Skeletal muscle tissue (tissue), 4 donors: ENCODE data around the gene PCDHA5. TPM values are rescaled to one million over a fixed set of nuclear protein-coding genes. Genes with fewer than 3 reads are reported as not detected.
"Not testable (repeated sequence)": the region's sequence is repeated elsewhere in the genome, so short reads cannot be mapped to it uniquely, and the experiment has no call there.

Source experiments
- H3K27ac ChIP-seq: one replicate; pipeline ENCODE4 v1.7.0; 2013; ENCODE audit warnings: mild to moderate bottlenecking, low read depth, low read length, inconsistent platforms
- H3K27me3 ChIP-seq, 3 donors: one replicate each; pipeline ENCODE4 v1.7.0; 2013; ENCODE audit warnings: low read length in 3 of 3; ENCODE audit not compliant: control insufficient read depth in 3 of 3, insufficient read depth in 3 of 3
- H3K36me3 ChIP-seq, 3 donors: one replicate each; pipeline ENCODE4 v1.7.0; 2013; ENCODE audit warnings: low read length in 3 of 3; ENCODE audit not compliant: control insufficient read depth in 3 of 3, insufficient read depth in 3 of 3
- H3K4me1 ChIP-seq, 3 donors: one replicate each; pipeline ENCODE4 v1.7.0; 2013; ENCODE audit warnings: low read length in 3 of 3, mild to moderate bottlenecking in 3 of 3; ENCODE audit not compliant: control insufficient read depth in 3 of 3, insufficient read depth in 3 of 3
- H3K4me3 ChIP-seq, 3 donors: one replicate each; pipeline ENCODE4 v1.7.0; 2013; ENCODE audit warnings: low read length in 3 of 3
- H3K9ac ChIP-seq, 3 donors: one replicate each; pipeline ENCODE4 v1.7.0; 2013; ENCODE audit warnings: low read length in 3 of 3, mild to moderate bottlenecking in 3 of 3, moderate library complexity in 2 of 3, low read depth in 1 of 3
- H3K9me3 ChIP-seq, 3 donors: one replicate each; pipeline ENCODE4 v1.7.0; 2013; ENCODE audit warnings: low read length in 3 of 3; ENCODE audit not compliant: control insufficient read depth in 3 of 3
- total RNA-seq: library from RNA; depleted of rRNA; stranded (reverse); fragments of >200 nt; gene quantifications from one replicate; pipeline ENCODE4 v1.2.3, GENCODE V29; 2014
- donor health status: Osteomylitis.

The PCDHA5 gene
- total RNA-seq, 1 donor from 2014 or later = not detected

DNA sequence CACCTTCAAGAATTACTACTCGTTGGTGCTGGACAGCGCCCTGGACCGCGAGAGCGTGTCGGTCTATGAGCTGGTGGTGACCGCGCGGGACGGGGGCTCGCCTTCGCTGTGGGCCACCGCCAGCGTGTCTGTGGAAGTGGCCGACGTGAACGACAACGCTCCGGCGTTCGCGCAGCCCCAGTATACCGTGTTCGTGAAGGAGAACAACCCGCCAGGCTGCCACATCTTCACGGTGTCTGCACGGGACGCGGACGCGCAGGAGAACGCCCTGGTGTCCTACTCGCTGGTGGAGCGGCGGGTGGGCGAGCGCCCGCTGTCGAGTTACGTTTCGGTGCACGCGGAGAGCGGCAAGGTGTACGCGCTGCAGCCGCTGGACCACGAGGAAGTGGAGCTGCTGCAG is 1.6 kb downstream of the PCDHA5 start:
- H3K27ac ChIP-seq, H3K9ac ChIP-seq, H3K4me1 ChIP-seq, H3K36me3 ChIP-seq, H3K4me3 ChIP-seq: not testable (repeated sequence)
- Histone ChIP-seq H3K27me3 (peaks cover 0 to 11% (median 0%) of the 10 kb centered on the region in 3 donors), H3K9me3 (peaks cover 0 to 11% (median 0%) of the 10 kb centered on the region in 3 donors)

DNA sequence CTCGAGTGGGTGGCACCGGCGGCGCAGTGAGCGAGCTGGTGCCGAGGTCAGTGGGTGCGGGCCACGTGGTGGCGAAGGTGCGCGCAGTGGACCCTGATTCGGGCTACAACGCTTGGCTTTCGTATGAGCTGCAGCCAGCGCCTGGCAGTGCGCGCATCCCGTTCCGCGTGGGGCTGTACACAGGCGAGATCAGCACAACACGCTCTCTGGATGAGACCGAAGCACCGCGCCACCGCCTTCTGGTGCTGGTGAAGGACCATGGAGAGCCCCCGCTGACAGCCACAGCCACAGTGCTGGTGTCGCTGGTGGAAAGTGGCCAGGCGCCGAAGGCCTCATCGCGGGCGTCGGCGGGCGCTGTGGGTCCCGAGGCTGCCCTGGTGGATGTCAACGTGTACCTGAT is 2.1 kb downstream of the PCDHA5 start:
- H3K9me3 ChIP-seq = peaks cover 0 to 12% (median 0%) of the 10 kb centered on the region in 3 donors
- H3K36me3 ChIP-seq = no peaks in the 10 kb centered on the region
- H3K27me3 ChIP-seq = peaks cover 0 to 16% (median 0%) of the 10 kb centered on the region in 3 donors
- no peak overlapping the region for H3K4me3 ChIP-seq
- no peak overlapping the region for H3K9ac ChIP-seq
- no peak overlapping the region for H3K27ac ChIP-seq
- H3K4me1 ChIP-seq = no peaks in the 10 kb centered on the region

DNA sequence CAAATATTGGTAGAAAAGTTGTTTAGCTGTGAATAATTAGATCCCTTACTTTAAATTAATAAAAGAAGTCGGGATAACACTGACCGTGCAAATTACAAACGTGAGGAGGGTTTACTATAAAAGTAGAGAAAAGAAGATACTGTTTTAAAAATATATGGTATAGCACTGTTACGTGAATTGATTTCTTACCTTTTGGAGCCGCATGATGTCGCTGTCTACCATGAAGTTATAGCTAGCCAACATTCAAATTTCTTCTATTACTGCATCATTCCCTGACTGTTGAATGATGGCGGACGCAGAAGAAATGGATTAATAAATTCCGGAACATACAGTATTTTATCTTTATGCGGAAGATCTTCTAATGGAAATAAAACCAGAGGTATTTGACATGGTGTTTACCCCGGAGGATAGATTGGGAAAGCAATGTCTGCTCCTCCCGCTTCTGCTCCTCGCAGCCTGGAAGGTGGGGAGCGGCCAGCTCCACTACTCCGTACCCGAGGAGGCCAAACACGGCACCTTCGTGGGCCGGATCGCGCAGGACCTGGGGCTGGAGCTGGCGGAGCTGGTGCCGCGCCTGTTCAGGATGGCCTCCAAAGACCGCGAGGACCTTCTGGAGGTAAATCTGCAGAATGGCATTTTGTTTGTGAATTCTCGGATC is 6.4 kb downstream of the PCDHA5 start, which contains the start of gene PCDHA6:
PCDHA6 (plus strand) TSS at position 257 of the 658 bp plus-strand sequence; CDS start at position 389, 132 bp downstream.
- Histone ChIP-seq H3K36me3 (no peaks in the 10 kb centered on the region), H3K4me3 (no peak within 1 kb of the TSS), H3K9ac (no peak within 1 kb of the TSS), H3K27ac (no peak within 1 kb of the TSS), H3K4me1 (no peaks in the 10 kb centered on the region), H3K27me3 (peaks cover 0 to 21% (median 0%) of the 10 kb centered on the region in 3 donors), H3K9me3 (peaks cover 0 to 13% (median 2%) of the 10 kb centered on the region in 3 donors)

DNA sequence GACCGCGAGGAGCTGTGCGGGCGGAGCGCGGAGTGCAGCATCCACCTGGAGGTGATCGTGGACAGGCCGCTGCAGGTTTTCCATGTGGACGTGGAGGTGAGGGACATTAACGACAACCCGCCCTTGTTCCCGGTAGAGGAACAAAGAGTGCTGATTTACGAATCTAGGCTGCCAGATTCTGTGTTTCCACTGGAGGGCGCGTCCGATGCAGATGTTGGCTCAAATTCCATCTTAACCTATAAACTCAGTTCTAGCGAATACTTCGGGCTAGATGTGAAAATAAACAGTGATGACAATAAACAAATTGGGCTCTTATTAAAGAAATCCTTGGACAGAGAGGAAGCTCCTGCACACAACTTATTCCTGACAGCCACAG is 6.9 kb downstream of the PCDHA5 start:
- peaks cover 0 to 13% (median 2%) of the 10 kb centered on the region in 3 donors for H3K9me3 ChIP-seq
- no peak overlapping the region for H3K27ac ChIP-seq
- no peak overlapping the region for H3K4me3 ChIP-seq
- H3K27me3 ChIP-seq = peaks cover 0 to 19% (median 0%) of the 10 kb centered on the region in 3 donors
- no peak overlapping the region for H3K9ac ChIP-seq
- H3K36me3 ChIP-seq = no peaks in the 10 kb centered on the region
- H3K4me1 ChIP-seq = no peaks in the 10 kb centered on the region

DNA sequence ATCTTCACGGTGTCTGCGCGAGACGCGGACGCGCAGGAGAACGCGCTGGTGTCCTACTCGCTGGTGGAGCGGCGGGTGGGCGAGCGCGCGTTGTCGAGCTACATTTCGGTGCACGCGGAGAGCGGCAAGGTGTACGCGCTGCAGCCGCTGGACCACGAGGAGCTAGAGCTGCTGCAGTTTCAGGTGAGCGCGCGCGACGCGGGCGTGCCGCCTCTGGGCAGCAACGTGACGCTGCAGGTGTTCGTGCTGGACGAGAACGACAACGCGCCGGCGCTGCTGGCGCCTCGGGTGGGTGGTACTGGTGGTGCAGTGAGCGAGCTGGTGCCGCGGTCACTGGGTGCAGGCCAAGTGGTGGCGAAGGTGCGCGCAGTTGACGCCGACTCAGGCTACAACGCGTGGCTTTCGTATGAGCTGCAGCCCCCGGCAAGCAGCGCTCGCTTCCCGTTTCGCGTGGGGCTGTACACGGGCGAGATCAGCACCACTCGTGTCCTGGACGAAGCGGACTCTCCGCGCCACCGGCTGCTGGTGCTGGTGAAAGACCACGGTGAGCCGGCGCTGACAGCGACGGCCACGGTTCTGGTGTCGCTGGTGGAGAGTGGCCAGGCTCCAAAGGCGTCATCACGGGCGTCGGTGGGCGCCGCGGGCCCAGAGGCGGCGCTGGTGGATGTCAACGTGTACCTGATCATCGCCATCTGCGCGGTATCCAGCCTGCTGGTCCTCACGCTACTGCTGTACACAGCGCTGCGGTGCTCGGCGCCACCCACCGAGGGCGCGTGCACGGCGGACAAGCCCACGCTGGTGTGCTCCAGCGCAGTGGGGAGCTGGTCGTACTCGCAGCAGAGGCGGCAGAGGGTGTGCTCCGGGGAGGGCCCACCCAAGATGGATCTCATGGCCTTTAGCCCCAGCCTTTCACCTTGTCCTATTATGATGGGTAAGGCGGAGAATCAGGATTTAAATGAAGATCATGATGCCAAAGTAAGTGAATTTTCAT is 8.4 kb downstream of the PCDHA5 start:
- H3K36me3 ChIP-seq, H3K27ac ChIP-seq, H3K4me1 ChIP-seq, H3K9ac ChIP-seq, H3K9me3 ChIP-seq, H3K4me3 ChIP-seq: not testable (repeated sequence)
- peaks cover 0 to 14% (median 0%) of the 10 kb centered on the region in 3 donors for H3K27me3 ChIP-seq

DNA sequence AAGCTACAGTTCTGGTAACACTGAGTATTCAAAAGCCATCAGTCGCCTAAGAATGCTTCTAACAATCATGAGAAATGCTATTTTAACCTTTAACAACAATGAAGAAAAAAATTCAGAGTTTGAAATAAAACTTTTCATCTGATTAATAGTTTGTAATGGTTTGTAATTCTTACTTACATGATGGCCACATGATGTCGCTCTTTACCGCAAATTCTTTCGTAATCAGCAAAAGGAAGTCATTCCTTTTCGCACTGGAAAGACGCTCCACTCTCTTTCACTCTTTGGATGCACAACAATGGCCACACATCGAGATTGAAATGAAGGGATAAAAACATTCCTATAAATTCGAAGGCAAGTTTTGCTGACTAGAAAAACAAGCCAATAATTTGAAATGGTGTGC is 12.6 kb downstream of the PCDHA5 start, which contains the start of gene PCDHA7:
PCDHA7 (plus strand) TSS at position 277 of the 400 bp plus-strand sequence; CDS start at position 392, 115 bp downstream.
- Histone ChIP-seq H3K4me3 (peak within 1 kb of the TSS in 1 of 3 donors; percentile 23), H3K36me3 (no peaks in the 10 kb centered on the region), H3K27me3 (peaks cover 0 to 6% (median 4%) of the 10 kb centered on the region in 3 donors), H3K4me1 (no peaks in the 10 kb centered on the region), H3K9ac (no peak within 1 kb of the TSS), H3K27ac (no peak within 1 kb of the TSS), H3K9me3 (peaks cover 2 to 19% (median 7%) of the 10 kb centered on the region in 3 donors)

DNA sequence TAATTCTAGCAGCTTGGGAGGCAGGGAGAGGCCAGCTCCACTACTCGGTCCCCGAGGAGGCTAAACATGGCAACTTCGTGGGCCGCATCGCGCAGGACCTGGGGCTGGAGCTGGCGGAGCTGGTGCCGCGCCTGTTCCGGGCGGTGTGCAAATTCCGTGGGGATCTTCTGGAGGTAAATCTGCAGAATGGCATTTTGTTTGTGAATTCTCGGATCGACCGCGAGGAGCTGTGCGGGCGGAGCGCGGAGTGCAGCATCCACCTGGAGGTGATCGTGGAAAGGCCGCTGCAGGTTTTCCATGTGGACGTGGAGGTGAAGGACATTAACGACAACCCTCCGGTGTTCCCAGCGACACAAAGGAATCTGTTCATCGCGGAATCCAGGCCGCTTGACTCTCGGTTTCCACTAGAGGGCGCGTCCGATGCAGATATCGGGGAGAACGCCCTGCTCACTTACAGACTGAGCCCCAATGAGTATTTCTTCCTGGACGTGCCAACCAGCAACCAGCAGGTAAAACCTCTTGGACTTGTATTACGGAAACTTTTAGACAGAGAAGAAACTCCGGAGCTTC is 13.1 kb downstream of the PCDHA5 start:
- H3K27ac ChIP-seq, H3K36me3 ChIP-seq, H3K4me1 ChIP-seq, H3K27me3 ChIP-seq, H3K9ac ChIP-seq: not testable (repeated sequence)
- peaks cover 2 to 19% (median 7%) of the 10 kb centered on the region in 3 donors for H3K9me3 ChIP-seq
- peak overlapping the region in 1 of 3 donors; percentile 23 for H3K4me3 ChIP-seq

DNA sequence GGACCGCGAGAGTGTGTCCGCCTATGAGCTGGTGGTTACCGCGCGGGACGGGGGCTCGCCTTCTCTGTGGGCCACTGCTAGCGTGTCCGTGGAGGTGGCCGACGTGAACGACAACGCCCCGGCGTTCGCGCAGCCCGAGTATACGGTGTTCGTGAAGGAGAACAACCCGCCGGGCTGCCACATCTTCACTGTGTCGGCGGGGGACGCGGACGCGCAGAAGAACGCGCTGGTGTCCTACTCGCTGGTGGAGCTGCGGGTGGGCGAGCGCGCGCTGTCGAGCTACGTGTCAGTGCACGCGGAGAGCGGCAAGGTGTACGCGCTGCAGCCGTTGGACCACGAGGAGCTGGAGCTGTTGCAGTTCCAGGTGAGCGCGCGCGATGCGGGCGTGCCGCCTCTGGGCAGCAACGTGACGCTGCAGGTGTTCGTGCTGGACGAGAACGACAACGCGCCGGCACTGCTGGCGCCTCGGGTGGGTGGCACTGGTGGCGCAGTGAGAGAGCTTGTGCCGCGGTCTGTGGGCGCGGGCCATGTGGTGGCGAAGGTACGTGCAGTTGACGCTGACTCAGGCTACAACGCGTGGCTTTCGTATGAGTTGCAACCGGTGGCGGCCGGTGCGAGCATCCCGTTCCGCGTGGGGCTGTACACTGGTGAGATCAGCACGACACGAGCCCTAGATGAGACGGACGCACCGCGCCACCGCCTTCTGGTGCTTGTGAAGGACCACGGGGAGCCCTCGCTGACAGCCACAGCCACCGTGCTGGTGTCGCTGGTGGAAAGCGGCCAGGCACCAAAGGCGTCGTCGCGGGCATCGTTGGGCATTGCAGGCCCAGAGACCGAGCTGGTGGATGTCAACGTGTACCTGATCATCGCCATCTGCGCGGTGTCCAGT is 14.5 kb downstream of the PCDHA5 start:
- Histone ChIP-seq H3K36me3 (no peaks in the 10 kb centered on the region), H3K27me3 (peaks cover 0 to 4% (median 2%) of the 10 kb centered on the region in 3 donors), H3K9me3 (peaks cover 3 to 16% (median 6%) of the 10 kb centered on the region in 3 donors)

More for the DNA sequence above, 14.5 kb downstream of the PCDHA5 start:
- Histone ChIP-seq H3K4me3 (no peak overlapping the region), H3K9ac (no peak overlapping the region), H3K27ac (no peak overlapping the region), H3K4me1 (no peaks in the 10 kb centered on the region)
